HCT116 (cell line): ENCODE data around the gene MAS1. TPM values are rescaled to one million over a fixed set of nuclear protein-coding genes. Genes with fewer than 3 reads are reported as not detected.

Source experiments
- ATAC-seq: fragments of 200-7000 bp; cut with Tn5 transposase; 2 replicates; pipeline ENCODE4 v1.9.1; 2020; ENCODE audit warnings: mild to moderate bottlenecking, moderate library complexity
- BruUV-seq: library from RNA; stranded (reverse); fragments of 400-500 nt; replicated peaks from 2 replicates; lab custom pipeline; 2021; lab: Mats Ljungman, UMichigan
- CTCF ChIA-PET: fragments of 300-600 bp; sonication (Branson Sonifier 250); formaldehyde crosslinking; loops from one replicate; lab custom pipeline; 2021; ENCODE audit warnings: antibody characterized with exemption; lab: Charles Lee
- POLR2A ChIA-PET: fragments of 300-600, 350-600 bp; sonication (Branson Sonifier 250); formaldehyde crosslinking; loops from one replicate; lab custom pipeline; 2021; ENCODE audit warnings: antibody characterized with exemption; lab: Charles Lee
- RAD21 ChIA-PET, 2 experiments: fragments of 300-600 bp; sonication (Branson Sonifier 250); formaldehyde crosslinking; loops; one replicate each; lab custom pipeline; 2023; ENCODE audit warnings: low total read pairs in 2 of 2; ENCODE audit not compliant: uncharacterized antibody in 2 of 2, unreplicated experiment in 2 of 2, low non-redundant PET in 1 of 2; lab: Charles Lee
- DNase-seq: peaks from one replicate; pipeline ENCODE4 v3.0.0-alpha.2; 2010; ENCODE audit warnings: low read depth, low spot score
- H2AFZ ChIP-seq: fragments of 200-600 bp; shearing (Covaris generic), sonication (generic); 2 replicates; pipeline ENCODE4 v1.6.1; 2017; ENCODE audit warnings: low read depth, mixed run types, mixed read lengths, antibody characterized with exemption, low read length; ENCODE audit not compliant: poor library complexity, severe bottlenecking
- H3K27ac ChIP-seq: 2 replicates; pipeline ENCODE4 v1.5.1; 2012; ENCODE audit warnings: low read depth, low read length
- H3K27me3 ChIP-seq: fragments of 200-600 bp; sonication (generic); 2 replicates; pipeline ENCODE4 v1.6.1; 2016; ENCODE audit warnings: mixed run types, low read length, mixed read lengths; ENCODE audit not compliant: insufficient read depth
- H3K36me3 ChIP-seq, 2 experiments: fragments of 200-500 bp in 1 of 2; fragments of 200-600 bp in 1 of 2; sonication (Bioruptor generic) in 1 of 2; sonication (generic) in 1 of 2; 2 replicates each; pipeline versions ENCODE4 v1.5.1 to v1.6.1; 2014 to 2016; ENCODE audit warnings: low read length in 2 of 2, inconsistent platforms in 1 of 2, mixed read lengths in 1 of 2, mixed run types in 1 of 2; ENCODE audit not compliant: insufficient read depth in 2 of 2, control insufficient read depth in 1 of 2
- H3K4me1 ChIP-seq, 2 experiments: fragments of 200-600 bp in 1 of 2; sonication (generic) in 1 of 2; 2 replicates each; pipeline versions ENCODE4 v1.5.1 to v1.6.1; 2012 to 2017; ENCODE audit warnings: low read length in 2 of 2, inconsistent platforms in 1 of 2, mild to moderate bottlenecking in 1 of 2, mixed read lengths in 1 of 2, mixed run types in 1 of 2, moderate library complexity in 1 of 2; ENCODE audit not compliant: insufficient read depth in 2 of 2, control insufficient read depth in 1 of 2
- H3K4me2 ChIP-seq: fragments of 200-600 bp; sonication (generic); 2 replicates; pipeline ENCODE4 v1.6.1; 2017; ENCODE audit warnings: mixed run types, low read length, mixed read lengths
- H3K4me3 ChIP-seq, 2 experiments: fragments of 200-600 bp in 1 of 2; sonication (generic) in 1 of 2; replicated peaks in 1 of 2; 2 replicates each; pipeline ENCODE4 v1.5.1; 2011 to 2016; ENCODE audit warnings: low read length in 2 of 2, control low read depth in 1 of 2, low read depth in 1 of 2, mild to moderate bottlenecking in 1 of 2, mixed read lengths in 1 of 2, mixed run types in 1 of 2
- H3K79me2 ChIP-seq: fragments of 200-600 bp; sonication (generic); 2 replicates; pipeline ENCODE4 v1.6.1; 2017; ENCODE audit warnings: mild to moderate bottlenecking, mixed run types, low read length, moderate library complexity, mixed read lengths; ENCODE audit not compliant: insufficient read depth
- H3K9ac ChIP-seq: fragments of 200-600 bp; sonication (generic); 2 replicates; pipeline ENCODE4 v1.6.1; 2016; ENCODE audit warnings: low read length, mixed read lengths
- H3K9me2 ChIP-seq: fragments of 200-600 bp; sonication (generic), shearing (Covaris generic); 2 replicates; pipeline ENCODE4 v1.6.1; 2017; ENCODE audit warnings: mixed run types, mild to moderate bottlenecking, moderate library complexity; ENCODE audit not compliant: insufficient read depth
- H3K9me3 ChIP-seq, 2 experiments: fragments of 200-500 bp in 1 of 2; fragments of 200-600 bp in 1 of 2; sonication (Bioruptor generic) in 1 of 2; sonication (generic) in 1 of 2; 2 replicates each; pipeline ENCODE4 v1.6.1; 2014 to 2017; ENCODE audit warnings: low read length in 2 of 2, mixed read lengths in 2 of 2, inconsistent platforms in 1 of 2, low read depth in 1 of 2, mild to moderate bottlenecking in 1 of 2, mixed run types in 1 of 2, moderate library complexity in 1 of 2; ENCODE audit not compliant: control insufficient read depth in 1 of 2, insufficient read depth in 1 of 2
- H4K20me1 ChIP-seq: fragments of 200-600 bp; sonication (generic), shearing (Covaris generic); 2 replicates; pipeline ENCODE4 v1.6.1; 2017; ENCODE audit warnings: mixed run types, mild to moderate bottlenecking, moderate library complexity; ENCODE audit not compliant: insufficient read depth
- CBX3 ChIP-seq: IDR thresholded peaks from 2 replicates; pipeline ENCODE4 v1.6.1; 2012; ENCODE audit warnings: low read depth
- CEBPB ChIP-seq: IDR thresholded peaks from 2 replicates; pipeline ENCODE4 v1.6.1; 2012; ENCODE audit warnings: low read depth
- ELF1 ChIP-seq: IDR thresholded peaks from 2 replicates; pipeline ENCODE4 v1.6.1; 2012; ENCODE audit warnings: low read depth, borderline replicate concordance
- EZH2 ChIP-seq: fragments of 200-600 bp; sonication (generic); IDR thresholded peaks from 2 replicates; pipeline ENCODE4 v1.6.1; 2017; ENCODE audit warnings: antibody characterized with exemption, mixed run types
- FOSL1 ChIP-seq: IDR thresholded peaks from 2 replicates; pipeline ENCODE4 v1.6.1; 2012; ENCODE audit warnings: low read depth
- JUND ChIP-seq: IDR thresholded peaks from 2 replicates; pipeline ENCODE4 v1.6.1; 2012
- POLR2A ChIP-seq: IDR thresholded peaks from 2 replicates; pipeline ENCODE4 v1.7.0; 2011; ENCODE audit warnings: borderline replicate concordance; ENCODE audit not compliant: insufficient read depth, insufficient read length; ENCODE audit errors: extremely low read depth
- POLR2AphosphoS5 ChIP-seq: IDR thresholded peaks from 2 replicates; pipeline ENCODE4 v1.6.1; 2011; ENCODE audit warnings: mild to moderate bottlenecking, low read depth, low read length, moderate library complexity
- RAD21 ChIP-seq: IDR thresholded peaks from 2 replicates; pipeline ENCODE4 v1.6.1; 2012; ENCODE audit warnings: low read depth, mild to moderate bottlenecking
- SP1 ChIP-seq: IDR thresholded peaks from 2 replicates; pipeline ENCODE4 v1.6.1; 2012; ENCODE audit warnings: low read depth
- SRF ChIP-seq: IDR thresholded peaks from 2 replicates; pipeline ENCODE4 v1.6.1; 2012; ENCODE audit warnings: low read depth
- TCF7L2 ChIP-seq: IDR thresholded peaks from 2 replicates; pipeline ENCODE4 v1.7.0; 2011; ENCODE audit warnings: borderline replicate concordance, inconsistent platforms; ENCODE audit not compliant: insufficient read depth, insufficient read length; ENCODE audit errors: extremely low read depth
- intact Hi-C: fragments of 100-400 bp; cut with micrococcal nuclease; formaldehyde crosslinking; loops from 2 replicates; pipeline ENCODE4 v1.10.0; 2022
- total RNA-seq: library from RNA; stranded (reverse); gene quantifications from one replicate; pipeline ENCODE4 v1.2.1, GENCODE V29; 2021; ENCODE audit not compliant: unreplicated experiment
- TF ChIP-seq, protein P1 (sequence below): IDR thresholded peaks from 2 replicates; pipeline ENCODE4 v1.6.1; 2012
- TF ChIP-seq, protein P2 (sequence below), 3 experiments: fragments of 200-600 bp in 1 of 3; sonication (generic) in 1 of 3; IDR thresholded peaks in 2 of 3; conservative IDR thresholded peaks in 1 of 3; 2 replicates each; pipeline ENCODE4 v1.5.1; 2012 to 2017; ENCODE audit warnings: low read depth in 2 of 3, low read length in 2 of 3, antibody characterized with exemption in 1 of 3, borderline replicate concordance in 1 of 3, control low read depth in 1 of 3, mild to moderate bottlenecking in 1 of 3, mixed read lengths in 1 of 3, mixed run types in 1 of 3, moderate library complexity in 1 of 3; ENCODE audit not compliant: insufficient read depth in 1 of 3
- TF ChIP-seq, protein P3 (sequence below): IDR thresholded peaks from 2 replicates; pipeline ENCODE4 v1.6.1; 2012
- TF ChIP-seq, protein P4 (sequence below): IDR thresholded peaks from 2 replicates; pipeline ENCODE4 v1.6.1; 2011; ENCODE audit warnings: mild to moderate bottlenecking, low read length, moderate library complexity; ENCODE audit not compliant: insufficient replicate concordance; ENCODE audit errors: extremely low read depth

Gene MAS1
- total RNA-seq, 1 experiment from 2014 or later: not detected

DNA sequence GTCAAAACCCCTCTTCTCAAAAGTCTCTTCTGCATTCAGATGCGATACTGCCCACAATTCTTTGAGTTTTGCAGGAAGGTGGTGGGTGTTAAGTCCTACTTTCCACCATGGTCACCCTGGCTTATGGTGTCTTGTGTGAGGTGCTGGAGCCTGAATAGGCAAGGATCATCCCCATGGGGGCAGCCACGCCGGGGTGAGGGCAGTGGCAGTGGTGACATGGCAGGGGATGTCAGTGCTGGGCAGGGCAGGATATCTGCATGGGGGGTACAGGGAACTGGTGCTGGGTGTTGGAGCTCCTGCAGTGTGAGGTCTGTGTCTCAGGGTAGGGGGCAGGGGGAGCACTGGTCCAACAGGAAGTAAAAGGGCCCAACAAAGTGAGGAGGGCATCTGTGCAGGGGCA lies 2.3 kb downstream of the MAS1 start:
- Histone ChIP-seq H3K9ac (no peak overlapping the region), H3K36me3 (no peaks in the 10 kb centered on the region), H3K79me2 (no peaks in the 10 kb centered on the region), H3K4me1 (no peaks in the 10 kb centered on the region), H2AFZ (no peak overlapping the region), H3K9me2 (no peaks in the 10 kb centered on the region), H3K4me3 (no peak overlapping the region), H3K27ac (no peak overlapping the region)
- CTCF ChIA-PET: no interaction called here
- intact Hi-C loops: no loop called here
- RAD21 ChIA-PET: no interaction called here
- no TSS peak for BruUV-seq
- DNase-seq: no peak
- POLR2A ChIA-PET: no interaction called here
- TF ChIP-seq, protein P1, sequence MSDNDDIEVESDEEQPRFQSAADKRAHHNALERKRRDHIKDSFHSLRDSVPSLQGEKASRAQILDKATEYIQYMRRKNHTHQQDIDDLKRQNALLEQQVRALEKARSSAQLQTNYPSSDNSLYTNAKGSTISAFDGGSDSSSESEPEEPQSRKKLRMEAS: no peak
- no peak for TF ChIP-seq SP1
- TF ChIP-seq, protein P2, sequence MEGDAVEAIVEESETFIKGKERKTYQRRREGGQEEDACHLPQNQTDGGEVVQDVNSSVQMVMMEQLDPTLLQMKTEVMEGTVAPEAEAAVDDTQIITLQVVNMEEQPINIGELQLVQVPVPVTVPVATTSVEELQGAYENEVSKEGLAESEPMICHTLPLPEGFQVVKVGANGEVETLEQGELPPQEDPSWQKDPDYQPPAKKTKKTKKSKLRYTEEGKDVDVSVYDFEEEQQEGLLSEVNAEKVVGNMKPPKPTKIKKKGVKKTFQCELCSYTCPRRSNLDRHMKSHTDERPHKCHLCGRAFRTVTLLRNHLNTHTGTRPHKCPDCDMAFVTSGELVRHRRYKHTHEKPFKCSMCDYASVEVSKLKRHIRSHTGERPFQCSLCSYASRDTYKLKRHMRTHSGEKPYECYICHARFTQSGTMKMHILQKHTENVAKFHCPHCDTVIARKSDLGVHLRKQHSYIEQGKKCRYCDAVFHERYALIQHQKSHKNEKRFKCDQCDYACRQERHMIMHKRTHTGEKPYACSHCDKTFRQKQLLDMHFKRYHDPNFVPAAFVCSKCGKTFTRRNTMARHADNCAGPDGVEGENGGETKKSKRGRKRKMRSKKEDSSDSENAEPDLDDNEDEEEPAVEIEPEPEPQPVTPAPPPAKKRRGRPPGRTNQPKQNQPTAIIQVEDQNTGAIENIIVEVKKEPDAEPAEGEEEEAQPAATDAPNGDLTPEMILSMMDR (IDR thresholded peaks at IDR 0.05 in 2 of 3, conservative IDR thresholded peaks at IDR 0.05 in 1 of 3; ENCODE audit: borderline replicate concordance in 1 of 3, insufficient read depth in 1 of 3, low read depth in 2 of 3, low read length in 2 of 3): no peak
- no peak for TF ChIP-seq CEBPB
- TF ChIP-seq TCF7L2: no peak
- no peak for TF ChIP-seq JUND
- TF ChIP-seq, all 23 proteins: peak for 0
- Histone ChIP-seq H3K27me3 (peaks cover 62% of the 10 kb centered on the region), H3K9me3 (no peaks in the 10 kb centered on the region), H3K4me2 (no peak overlapping the region), H4K20me1 (no peaks in the 10 kb centered on the region)
- no peak for ATAC-seq

DNA sequence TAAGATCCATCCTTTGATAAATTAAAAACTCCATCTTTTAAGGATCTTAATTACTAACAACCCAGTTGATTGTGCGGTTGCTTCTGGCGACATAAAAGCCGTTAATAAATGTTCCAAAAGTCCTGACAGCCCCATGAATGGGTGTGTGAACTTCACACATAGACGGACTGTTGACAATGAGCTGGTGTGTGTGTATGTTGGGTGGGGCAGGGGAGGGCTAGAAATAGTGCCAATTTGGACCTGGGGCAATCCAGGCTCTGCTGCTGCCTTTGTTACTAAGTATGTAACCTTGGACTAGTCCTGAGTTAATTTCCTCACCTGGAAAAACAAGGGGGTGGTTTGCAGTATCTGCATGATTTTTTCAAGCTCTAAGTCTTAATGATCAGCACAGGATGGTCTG lies 4.2 kb downstream of the MAS1 start:
- BruUV-seq: no TSS peak
- H3K9ac ChIP-seq: no peak overlapping the region
- H3K36me3 ChIP-seq: no peaks in the 10 kb centered on the region
- TF ChIP-seq FOSL1 (no peak), POLR2AphosphoS5 (no peak), RAD21 (no peak), CBX3 (no peak), ELF1 (no peak), EZH2 (no peak), SRF (no peak), POLR2A (no peak)
- TF ChIP-seq, protein P3, sequence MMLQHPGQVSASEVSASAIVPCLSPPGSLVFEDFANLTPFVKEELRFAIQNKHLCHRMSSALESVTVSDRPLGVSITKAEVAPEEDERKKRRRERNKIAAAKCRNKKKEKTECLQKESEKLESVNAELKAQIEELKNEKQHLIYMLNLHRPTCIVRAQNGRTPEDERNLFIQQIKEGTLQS: no peak
- TF ChIP-seq, protein P4, sequence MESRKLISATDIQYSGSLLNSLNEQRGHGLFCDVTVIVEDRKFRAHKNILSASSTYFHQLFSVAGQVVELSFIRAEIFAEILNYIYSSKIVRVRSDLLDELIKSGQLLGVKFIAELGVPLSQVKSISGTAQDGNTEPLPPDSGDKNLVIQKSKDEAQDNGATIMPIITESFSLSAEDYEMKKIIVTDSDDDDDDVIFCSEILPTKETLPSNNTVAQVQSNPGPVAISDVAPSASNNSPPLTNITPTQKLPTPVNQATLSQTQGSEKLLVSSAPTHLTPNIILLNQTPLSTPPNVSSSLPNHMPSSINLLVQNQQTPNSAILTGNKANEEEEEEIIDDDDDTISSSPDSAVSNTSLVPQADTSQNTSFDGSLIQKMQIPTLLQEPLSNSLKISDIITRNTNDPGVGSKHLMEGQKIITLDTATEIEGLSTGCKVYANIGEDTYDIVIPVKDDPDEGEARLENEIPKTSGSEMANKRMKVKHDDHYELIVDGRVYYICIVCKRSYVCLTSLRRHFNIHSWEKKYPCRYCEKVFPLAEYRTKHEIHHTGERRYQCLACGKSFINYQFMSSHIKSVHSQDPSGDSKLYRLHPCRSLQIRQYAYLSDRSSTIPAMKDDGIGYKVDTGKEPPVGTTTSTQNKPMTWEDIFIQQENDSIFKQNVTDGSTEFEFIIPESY: no peak
- TF ChIP-seq, protein P1: no peak
- H3K9me3 ChIP-seq: no peaks in the 10 kb centered on the region
- H3K27me3 ChIP-seq: peaks cover 43% of the 10 kb centered on the region
- DNase-seq: no peak
- ChIA-PET CTCF (no interaction called here), POLR2A (no interaction called here), RAD21 (no interaction called here)
- no peak overlapping the region for H2AFZ ChIP-seq
- no peaks in the 10 kb centered on the region for H4K20me1 ChIP-seq
- ATAC-seq: no peak
- H3K4me2 ChIP-seq: no peak overlapping the region
- H3K27ac ChIP-seq: no peak overlapping the region
- H3K4me1 ChIP-seq: no peaks in the 10 kb centered on the region
- no peak overlapping the region for H3K4me3 ChIP-seq
- no peaks in the 10 kb centered on the region for H3K79me2 ChIP-seq
- intact Hi-C loops: no loop called here
- no peaks in the 10 kb centered on the region for H3K9me2 ChIP-seq
